ENCODE measurements around the gene ETNPPL. TPM values are rescaled to one million over a fixed set of nuclear protein-coding genes. Genes with fewer than 3 reads are reported as not detected.

Gene ETNPPL
- total and polyA plus RNA-seq, 2 of the 13 experiments (the other 11 are each of a cell fraction or from before 2014, with no cell fraction given): 1.4 to 6.0 TPM

- TF ChIP-seq, protein P1, sequence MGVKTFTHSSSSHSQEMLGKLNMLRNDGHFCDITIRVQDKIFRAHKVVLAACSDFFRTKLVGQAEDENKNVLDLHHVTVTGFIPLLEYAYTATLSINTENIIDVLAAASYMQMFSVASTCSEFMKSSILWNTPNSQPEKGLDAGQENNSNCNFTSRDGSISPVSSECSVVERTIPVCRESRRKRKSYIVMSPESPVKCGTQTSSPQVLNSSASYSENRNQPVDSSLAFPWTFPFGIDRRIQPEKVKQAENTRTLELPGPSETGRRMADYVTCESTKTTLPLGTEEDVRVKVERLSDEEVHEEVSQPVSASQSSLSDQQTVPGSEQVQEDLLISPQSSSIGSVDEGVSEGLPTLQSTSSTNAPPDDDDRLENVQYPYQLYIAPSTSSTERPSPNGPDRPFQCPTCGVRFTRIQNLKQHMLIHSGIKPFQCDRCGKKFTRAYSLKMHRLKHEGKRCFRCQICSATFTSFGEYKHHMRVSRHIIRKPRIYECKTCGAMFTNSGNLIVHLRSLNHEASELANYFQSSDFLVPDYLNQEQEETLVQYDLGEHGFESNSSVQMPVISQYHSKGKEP (CRISPR knock-in tag; IDR thresholded peaks at IDR 0.05): no peak
- no peak for TF ChIP-seq YY1 (IDR thresholded peaks at IDR 0.05; ENCODE audit: insufficient read depth, insufficient replicate concordance, low read depth, low read length)
- TF ChIP-seq, protein P2, sequence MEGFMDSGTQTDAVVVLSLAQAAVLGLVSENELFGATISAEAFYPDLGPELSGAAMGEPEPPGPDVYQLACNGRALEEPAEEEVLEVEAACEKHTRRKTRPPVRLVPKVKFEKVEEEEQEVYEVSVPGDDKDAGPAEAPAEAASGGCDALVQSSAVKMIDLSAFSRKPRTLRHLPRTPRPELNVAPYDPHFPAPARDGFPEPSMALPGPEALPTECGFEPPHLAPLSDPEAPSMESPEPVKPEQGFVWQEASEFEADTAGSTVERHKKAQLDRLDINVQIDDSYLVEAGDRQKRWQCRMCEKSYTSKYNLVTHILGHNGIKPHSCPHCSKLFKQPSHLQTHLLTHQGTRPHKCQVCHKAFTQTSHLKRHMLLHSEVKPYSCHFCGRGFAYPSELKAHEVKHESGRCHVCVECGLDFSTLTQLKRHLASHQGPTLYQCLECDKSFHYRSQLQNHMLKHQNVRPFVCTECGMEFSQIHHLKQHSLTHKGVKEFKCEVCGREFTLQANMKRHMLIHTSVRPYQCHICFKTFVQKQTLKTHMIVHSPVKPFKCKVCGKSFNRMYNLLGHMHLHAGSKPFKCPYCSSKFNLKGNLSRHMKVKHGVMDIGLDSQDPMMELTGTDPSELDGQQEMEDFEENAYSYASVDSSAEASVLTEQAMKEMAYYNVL (CRISPR knock-in tag; IDR thresholded peaks at IDR 0.05; ENCODE audit: borderline replicate concordance): peak; percentile 46; the same call in 1 of the 2 replicates
- peak; percentile 60; the same call in 1 of the 2 replicates for TF ChIP-seq TBX2 (CRISPR knock-in tag; IDR thresholded peaks at IDR 0.05; ENCODE audit: borderline replicate concordance)
- TF ChIP-seq DRAP1 (CRISPR knock-in tag; IDR thresholded peaks at IDR 0.05): no peak
- TF ChIP-seq NRL (CRISPR knock-in tag; IDR thresholded peaks at IDR 0.05; ENCODE audit: borderline replicate concordance): peak; percentile 91
- TF ChIP-seq ZNF354B (CRISPR knock-in tag; IDR thresholded peaks at IDR 0.05): 0 out of 2 replicates have a peak, but pooled peaks have one; percentile 20
- TF ChIP-seq SAFB2 (CRISPR knock-in tag; IDR thresholded peaks at IDR 0.05; ENCODE audit: borderline replicate concordance, low read depth): 0 out of 2 replicates have a peak, but pooled peaks have one; percentile 48
- TF ChIP-seq PHF21A (CRISPR knock-in tag; IDR thresholded peaks at IDR 0.05): peak; percentile 66; the same call in 1 of the 2 replicates
- TF ChIP-seq HNF4G (IDR thresholded peaks at IDR 0.05; ENCODE audit: borderline replicate concordance, low read depth, low read length): peak; percentile 52
- TF ChIP-seq HNF4G (CRISPR knock-in tag; IDR thresholded peaks at IDR 0.05; ENCODE audit: borderline replicate concordance, low read depth): peak; percentile 54; the same call in 1 of the 2 replicates
- peak in 1 of 2 experiments; percentile 77; a peak in 2 of 4 replicates for TF ChIP-seq POLR2A (IDR thresholded peaks at IDR 0.05; ENCODE audit: insufficient read depth in 1 of 2, low read depth in 2 of 2, low read length in 2 of 2)
- no peak for TF ChIP-seq SOX13 (IDR thresholded peaks at IDR 0.05)
- 0 out of 4 replicates have a peak, but pooled peaks of 1 of the 2 experiments have one; percentile 15 for TF ChIP-seq SOX13 (CRISPR knock-in tag; conservative IDR thresholded peaks at IDR 0.05 in 1 of 2, IDR thresholded peaks at IDR 0.05 in 1 of 2)
- peak; percentile 90 for TF ChIP-seq ZNF777 (CRISPR knock-in tag; IDR thresholded peaks at IDR 0.05)
- TF ChIP-seq KDM2A (CRISPR knock-in tag; IDR thresholded peaks at IDR 0.05; ENCODE audit: borderline replicate concordance, low read depth): peak; percentile 63; the same call in 1 of the 2 replicates
- no peak for TF ChIP-seq CBX2 (IDR thresholded peaks at IDR 0.05; ENCODE audit: low read depth, low read length)
- 0 out of 2 replicates have a peak, but pooled peaks have one; percentile 25 for TF ChIP-seq CBX2 (CRISPR knock-in tag; IDR thresholded peaks at IDR 0.05; ENCODE audit: low read depth)
- 0 out of 2 replicates have a peak, but pooled peaks have one; percentile 5 for TF ChIP-seq CREB3 (CRISPR knock-in tag; IDR thresholded peaks at IDR 0.05)
- TF ChIP-seq HOXA9 (CRISPR knock-in tag; IDR thresholded peaks at IDR 0.05; ENCODE audit: borderline replicate concordance): peak; percentile 47; the same call in 1 of the 2 replicates
- 0 out of 2 replicates have a peak, but pooled peaks have one; percentile 32 for TF ChIP-seq ERF (CRISPR knock-in tag; IDR thresholded peaks at IDR 0.05)
- peak; percentile 10; the same call in 1 of the 2 replicates for TF ChIP-seq NCOA2 (CRISPR knock-in tag; IDR thresholded peaks at IDR 0.05)
- TF ChIP-seq ZNF34 (CRISPR knock-in tag; IDR thresholded peaks at IDR 0.05; ENCODE audit: borderline replicate concordance): no peak
Measured at GRCh38 chr4:108762559-108763225, at the start of gene ETNPPL (continued).

All from HepG2 (cell line).